ENCODE data around the gene CYP3A5.

The CYP3A5 gene

GRCh38 chr7:99679032-99679399 lies 780 bp downstream of the CYP3A5 start (continued):
- no peak for TF ChIP-seq ZNF10 (tag by site-specific recombination; IDR thresholded peaks at IDR 0.05)
- TF ChIP-seq ZNF530 (tag by site-specific recombination; IDR thresholded peaks at IDR 0.05; ENCODE audit: low read depth): no peak
- TF ChIP-seq ZNF701 (tag by site-specific recombination; IDR thresholded peaks at IDR 0.05): no peak
- no peak for TF ChIP-seq ZNF19 (tag by site-specific recombination; IDR thresholded peaks at IDR 0.05; ENCODE audit: low read depth)
- no peak for TF ChIP-seq ZNF26 (tag by site-specific recombination; IDR thresholded peaks at IDR 0.05)
- TF ChIP-seq ZFP69B (tag by site-specific recombination; IDR thresholded peaks at IDR 0.05): 0 out of 2 replicates have a peak, but pooled peaks have one; percentile 12
- TF ChIP-seq ZNF518A (tag by site-specific recombination; conservative IDR thresholded peaks at IDR 0.05; ENCODE audit: low read depth): peak; percentile 55
- no peak for TF ChIP-seq HOXC10 (CRISPR knock-in tag; IDR thresholded peaks at IDR 0.05)
- no peak for TF ChIP-seq ZNF416 (tag by site-specific recombination; IDR thresholded peaks at IDR 0.05)
- TF ChIP-seq PRDM4 (tag by site-specific recombination; IDR thresholded peaks at IDR 0.05): no peak
- TF ChIP-seq, protein P1, sequence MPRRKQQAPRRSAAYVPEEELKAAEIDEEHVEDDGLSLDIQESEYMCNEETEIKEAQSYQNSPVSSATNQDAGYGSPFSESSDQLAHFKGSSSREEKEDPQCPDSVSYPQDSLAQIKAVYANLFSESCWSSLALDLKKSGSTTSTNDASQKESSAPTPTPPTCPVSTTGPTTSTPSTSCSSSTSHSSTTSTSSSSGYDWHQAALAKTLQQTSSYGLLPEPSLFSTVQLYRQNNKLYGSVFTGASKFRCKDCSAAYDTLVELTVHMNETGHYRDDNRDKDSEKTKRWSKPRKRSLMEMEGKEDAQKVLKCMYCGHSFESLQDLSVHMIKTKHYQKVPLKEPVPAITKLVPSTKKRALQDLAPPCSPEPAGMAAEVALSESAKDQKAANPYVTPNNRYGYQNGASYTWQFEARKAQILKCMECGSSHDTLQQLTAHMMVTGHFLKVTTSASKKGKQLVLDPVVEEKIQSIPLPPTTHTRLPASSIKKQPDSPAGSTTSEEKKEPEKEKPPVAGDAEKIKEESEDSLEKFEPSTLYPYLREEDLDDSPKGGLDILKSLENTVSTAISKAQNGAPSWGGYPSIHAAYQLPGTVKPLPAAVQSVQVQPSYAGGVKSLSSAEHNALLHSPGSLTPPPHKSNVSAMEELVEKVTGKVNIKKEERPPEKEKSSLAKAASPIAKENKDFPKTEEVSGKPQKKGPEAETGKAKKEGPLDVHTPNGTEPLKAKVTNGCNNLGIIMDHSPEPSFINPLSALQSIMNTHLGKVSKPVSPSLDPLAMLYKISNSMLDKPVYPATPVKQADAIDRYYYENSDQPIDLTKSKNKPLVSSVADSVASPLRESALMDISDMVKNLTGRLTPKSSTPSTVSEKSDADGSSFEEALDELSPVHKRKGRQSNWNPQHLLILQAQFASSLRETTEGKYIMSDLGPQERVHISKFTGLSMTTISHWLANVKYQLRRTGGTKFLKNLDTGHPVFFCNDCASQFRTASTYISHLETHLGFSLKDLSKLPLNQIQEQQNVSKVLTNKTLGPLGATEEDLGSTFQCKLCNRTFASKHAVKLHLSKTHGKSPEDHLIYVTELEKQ (tag by site-specific recombination; IDR thresholded peaks at IDR 0.05; ENCODE audit: borderline replicate concordance): no peak
- TF ChIP-seq ZNF274 (IDR thresholded peaks at IDR 0.05; ENCODE audit: low read length): no peak
- no peak for TF ChIP-seq ZNF274 (tag by site-specific recombination; IDR thresholded peaks at IDR 0.05; ENCODE audit: borderline replicate concordance)
- TF ChIP-seq ZNF623 (tag by site-specific recombination; IDR thresholded peaks at IDR 0.05): no peak
- no peak for TF ChIP-seq SCRT1 (tag by site-specific recombination; IDR thresholded peaks at IDR 0.05; ENCODE audit: borderline replicate concordance)
- TF ChIP-seq ZNF654 (tag by site-specific recombination; IDR thresholded peaks at IDR 0.05; ENCODE audit: low read depth): no peak
- TF ChIP-seq ZNF266 (tag by site-specific recombination; IDR thresholded peaks at IDR 0.05; ENCODE audit: low read depth): no peak
- TF ChIP-seq, protein P2, sequence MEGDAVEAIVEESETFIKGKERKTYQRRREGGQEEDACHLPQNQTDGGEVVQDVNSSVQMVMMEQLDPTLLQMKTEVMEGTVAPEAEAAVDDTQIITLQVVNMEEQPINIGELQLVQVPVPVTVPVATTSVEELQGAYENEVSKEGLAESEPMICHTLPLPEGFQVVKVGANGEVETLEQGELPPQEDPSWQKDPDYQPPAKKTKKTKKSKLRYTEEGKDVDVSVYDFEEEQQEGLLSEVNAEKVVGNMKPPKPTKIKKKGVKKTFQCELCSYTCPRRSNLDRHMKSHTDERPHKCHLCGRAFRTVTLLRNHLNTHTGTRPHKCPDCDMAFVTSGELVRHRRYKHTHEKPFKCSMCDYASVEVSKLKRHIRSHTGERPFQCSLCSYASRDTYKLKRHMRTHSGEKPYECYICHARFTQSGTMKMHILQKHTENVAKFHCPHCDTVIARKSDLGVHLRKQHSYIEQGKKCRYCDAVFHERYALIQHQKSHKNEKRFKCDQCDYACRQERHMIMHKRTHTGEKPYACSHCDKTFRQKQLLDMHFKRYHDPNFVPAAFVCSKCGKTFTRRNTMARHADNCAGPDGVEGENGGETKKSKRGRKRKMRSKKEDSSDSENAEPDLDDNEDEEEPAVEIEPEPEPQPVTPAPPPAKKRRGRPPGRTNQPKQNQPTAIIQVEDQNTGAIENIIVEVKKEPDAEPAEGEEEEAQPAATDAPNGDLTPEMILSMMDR (tag by site-specific recombination; IDR thresholded peaks at IDR 0.05): no peak
- peak; percentile 47; the same call in 1 of the 2 replicates for TF ChIP-seq SP7 (tag by site-specific recombination; IDR thresholded peaks at IDR 0.05)
- no peak for TF ChIP-seq MYNN (tag by site-specific recombination; IDR thresholded peaks at IDR 0.05; ENCODE audit: borderline replicate concordance)
- no peak for TF ChIP-seq ZNF785 (tag by site-specific recombination; IDR thresholded peaks at IDR 0.05)
- TF ChIP-seq, protein P3, sequence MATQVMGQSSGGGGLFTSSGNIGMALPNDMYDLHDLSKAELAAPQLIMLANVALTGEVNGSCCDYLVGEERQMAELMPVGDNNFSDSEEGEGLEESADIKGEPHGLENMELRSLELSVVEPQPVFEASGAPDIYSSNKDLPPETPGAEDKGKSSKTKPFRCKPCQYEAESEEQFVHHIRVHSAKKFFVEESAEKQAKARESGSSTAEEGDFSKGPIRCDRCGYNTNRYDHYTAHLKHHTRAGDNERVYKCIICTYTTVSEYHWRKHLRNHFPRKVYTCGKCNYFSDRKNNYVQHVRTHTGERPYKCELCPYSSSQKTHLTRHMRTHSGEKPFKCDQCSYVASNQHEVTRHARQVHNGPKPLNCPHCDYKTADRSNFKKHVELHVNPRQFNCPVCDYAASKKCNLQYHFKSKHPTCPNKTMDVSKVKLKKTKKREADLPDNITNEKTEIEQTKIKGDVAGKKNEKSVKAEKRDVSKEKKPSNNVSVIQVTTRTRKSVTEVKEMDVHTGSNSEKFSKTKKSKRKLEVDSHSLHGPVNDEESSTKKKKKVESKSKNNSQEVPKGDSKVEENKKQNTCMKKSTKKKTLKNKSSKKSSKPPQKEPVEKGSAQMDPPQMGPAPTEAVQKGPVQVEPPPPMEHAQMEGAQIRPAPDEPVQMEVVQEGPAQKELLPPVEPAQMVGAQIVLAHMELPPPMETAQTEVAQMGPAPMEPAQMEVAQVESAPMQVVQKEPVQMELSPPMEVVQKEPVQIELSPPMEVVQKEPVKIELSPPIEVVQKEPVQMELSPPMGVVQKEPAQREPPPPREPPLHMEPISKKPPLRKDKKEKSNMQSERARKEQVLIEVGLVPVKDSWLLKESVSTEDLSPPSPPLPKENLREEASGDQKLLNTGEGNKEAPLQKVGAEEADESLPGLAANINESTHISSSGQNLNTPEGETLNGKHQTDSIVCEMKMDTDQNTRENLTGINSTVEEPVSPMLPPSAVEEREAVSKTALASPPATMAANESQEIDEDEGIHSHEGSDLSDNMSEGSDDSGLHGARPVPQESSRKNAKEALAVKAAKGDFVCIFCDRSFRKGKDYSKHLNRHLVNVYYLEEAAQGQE (tag by site-specific recombination; IDR thresholded peaks at IDR 0.05): no peak
- TF ChIP-seq ZNF600 (tag by site-specific recombination; IDR thresholded peaks at IDR 0.05): no peak
